ENCODE results near the gene FBXO31.

DNA sequence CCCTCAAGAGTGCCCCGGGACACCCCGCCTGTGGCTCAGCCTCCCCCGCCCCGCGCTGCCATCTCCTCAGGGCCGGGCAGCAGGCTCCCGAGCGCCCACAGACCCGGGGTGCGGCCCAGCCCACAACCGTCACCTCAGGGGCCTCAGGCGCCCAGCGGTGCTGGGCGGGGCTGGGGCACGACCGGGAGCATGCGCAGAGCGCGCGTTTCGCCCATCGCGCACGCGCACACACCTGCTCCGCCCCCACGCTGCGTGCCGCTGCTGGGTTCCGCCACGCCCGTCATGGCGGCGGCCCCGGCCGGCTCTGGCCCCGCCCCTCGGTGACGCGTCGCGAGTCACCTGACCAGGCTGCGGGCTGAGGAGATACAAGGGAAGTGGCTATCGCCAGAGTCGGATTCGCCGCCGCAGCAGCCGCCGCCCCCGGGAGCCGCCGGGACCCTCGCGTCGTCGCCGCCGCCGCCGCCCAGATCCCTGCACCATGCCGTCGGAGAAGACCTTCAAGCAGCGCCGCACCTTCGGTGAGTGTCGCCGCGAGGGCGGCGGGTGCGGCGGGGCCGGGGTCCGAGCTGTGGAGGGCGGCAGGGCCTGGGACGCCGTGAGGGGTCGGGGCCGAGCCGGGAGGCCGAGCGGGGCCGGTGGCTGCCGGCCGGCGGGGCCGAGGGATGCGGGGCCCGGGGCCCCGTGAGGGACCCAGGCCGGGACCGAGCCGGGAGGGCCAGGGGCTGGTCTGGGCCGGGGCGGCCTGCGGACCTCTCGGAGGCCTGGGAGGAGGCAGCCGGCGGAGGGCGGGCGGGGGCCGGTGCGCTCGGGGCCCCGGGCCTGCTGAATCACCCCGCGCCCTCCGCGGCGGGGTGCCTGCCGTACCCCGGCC lies 8.6 kb upstream of the FBXO31 start, which contains the start of gene MAP1LC3B:
- TF ChIP-seq, protein P1, sequence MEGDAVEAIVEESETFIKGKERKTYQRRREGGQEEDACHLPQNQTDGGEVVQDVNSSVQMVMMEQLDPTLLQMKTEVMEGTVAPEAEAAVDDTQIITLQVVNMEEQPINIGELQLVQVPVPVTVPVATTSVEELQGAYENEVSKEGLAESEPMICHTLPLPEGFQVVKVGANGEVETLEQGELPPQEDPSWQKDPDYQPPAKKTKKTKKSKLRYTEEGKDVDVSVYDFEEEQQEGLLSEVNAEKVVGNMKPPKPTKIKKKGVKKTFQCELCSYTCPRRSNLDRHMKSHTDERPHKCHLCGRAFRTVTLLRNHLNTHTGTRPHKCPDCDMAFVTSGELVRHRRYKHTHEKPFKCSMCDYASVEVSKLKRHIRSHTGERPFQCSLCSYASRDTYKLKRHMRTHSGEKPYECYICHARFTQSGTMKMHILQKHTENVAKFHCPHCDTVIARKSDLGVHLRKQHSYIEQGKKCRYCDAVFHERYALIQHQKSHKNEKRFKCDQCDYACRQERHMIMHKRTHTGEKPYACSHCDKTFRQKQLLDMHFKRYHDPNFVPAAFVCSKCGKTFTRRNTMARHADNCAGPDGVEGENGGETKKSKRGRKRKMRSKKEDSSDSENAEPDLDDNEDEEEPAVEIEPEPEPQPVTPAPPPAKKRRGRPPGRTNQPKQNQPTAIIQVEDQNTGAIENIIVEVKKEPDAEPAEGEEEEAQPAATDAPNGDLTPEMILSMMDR (IDR thresholded peaks at IDR 0.05 in 4 of 5, conservative IDR thresholded peaks at IDR 0.05 in 1 of 5): no peak
- TF ChIP-seq POLR2A (IDR thresholded peaks at IDR 0.05): peak; percentile 99 to 100

Data from gastrocnemius medialis (tissue), 4 donors.